Neuronal stem cell (in vitro differentiated cells): Measurements from ENCODE around the gene SFTA2.
"Not testable (repeated sequence)": the region's sequence is repeated elsewhere in the genome, so short reads cannot be mapped to it uniquely, and the experiment has no call there.

Source experiments
- DNase-seq: peaks from one replicate; pipeline ENCODE4 v3.0.0-alpha.2; 2013; ENCODE audit warnings: low spot score
- H2AFZ ChIP-seq: one replicate; pipeline ENCODE4 v1.6.1; 2013; ENCODE audit warnings: mild to moderate bottlenecking, low read length, inconsistent platforms
- H2AK5ac ChIP-seq: 2 replicates; pipeline ENCODE4 v1.6.1; 2013; ENCODE audit warnings: low read depth, mild to moderate bottlenecking, inconsistent platforms, low read length, moderate library complexity, mixed read lengths
- H2BK120ac ChIP-seq: 2 replicates; pipeline ENCODE4 v1.6.1; 2013; ENCODE audit warnings: low read depth, mild to moderate bottlenecking, inconsistent platforms, low read length, moderate library complexity, mixed read lengths
- H2BK12ac ChIP-seq: one replicate; pipeline ENCODE4 v1.6.1; 2013; ENCODE audit warnings: low read length, inconsistent platforms
- H2BK15ac ChIP-seq: 2 replicates; pipeline ENCODE4 v1.6.1; 2013; ENCODE audit warnings: mild to moderate bottlenecking, low read length, inconsistent platforms, mixed read lengths
- H2BK5ac ChIP-seq: one replicate; pipeline ENCODE4 v1.6.1; 2013; ENCODE audit warnings: inconsistent platforms, mild to moderate bottlenecking, low read length, moderate library complexity
- H3K14ac ChIP-seq: one replicate; pipeline ENCODE4 v1.6.1; 2013; ENCODE audit warnings: low read length, inconsistent platforms
- H3K18ac ChIP-seq: 2 replicates; pipeline ENCODE4 v1.6.1; 2013; ENCODE audit warnings: low read length, inconsistent platforms
- H3K23ac ChIP-seq: 2 replicates; pipeline ENCODE4 v1.6.1; 2013; ENCODE audit warnings: low read depth, mild to moderate bottlenecking, mixed read lengths, low read length, inconsistent platforms; ENCODE audit not compliant: poor library complexity
- H3K27ac ChIP-seq: replicated peaks from 3 replicates; pipeline ENCODE4 v1.5.1; 2013; ENCODE audit warnings: low read length, inconsistent platforms
- H3K27me3 ChIP-seq, 3 experiments: 2 replicates each; pipeline ENCODE4 v1.6.1; 2013; ENCODE audit warnings: low read length in 3 of 3, mild to moderate bottlenecking in 2 of 3, inconsistent platforms in 1 of 3, low read depth in 1 of 3, mixed read lengths in 1 of 3, moderate library complexity in 1 of 3; ENCODE audit not compliant: control insufficient read depth in 3 of 3, insufficient read depth in 3 of 3
- H3K36me3 ChIP-seq, 2 donors: replicated peaks in 1 of 2; 2 replicates each; pipeline ENCODE4 v1.6.1; 2013; ENCODE audit warnings: low read length in 2 of 2; ENCODE audit not compliant: control insufficient read depth in 2 of 2, insufficient read depth in 2 of 2
- H3K4ac ChIP-seq: 2 replicates; pipeline ENCODE4 v1.6.1; 2013; ENCODE audit warnings: inconsistent platforms, mild to moderate bottlenecking, low read length, moderate library complexity
- H3K4me1 ChIP-seq, 2 donors: 1 replicate in 1 of 2; 2 replicates in 1 of 2; pipeline ENCODE4 v1.6.1; 2013; ENCODE audit warnings: low read length in 2 of 2, low read depth in 1 of 2; ENCODE audit not compliant: control insufficient read depth in 2 of 2, insufficient read depth in 1 of 2
- H3K4me2 ChIP-seq: one replicate; pipeline ENCODE4 v1.6.1; 2013; ENCODE audit warnings: mild to moderate bottlenecking, low read length, inconsistent platforms; ENCODE audit not compliant: insufficient read depth, poor library complexity, severe bottlenecking
- H3K4me3 ChIP-seq, 2 donors: 2 replicates each; pipeline ENCODE4 v1.5.1; 2013; ENCODE audit warnings: low read length in 2 of 2, mild to moderate bottlenecking in 2 of 2, inconsistent platforms in 1 of 2, moderate library complexity in 1 of 2
- H3K79me1 ChIP-seq: one replicate; pipeline ENCODE4 v1.6.1; 2013; ENCODE audit warnings: low read depth, mild to moderate bottlenecking, inconsistent platforms, low read length, moderate library complexity
- H3K9ac ChIP-seq: one replicate; pipeline ENCODE4 v1.6.1; 2013; ENCODE audit warnings: mild to moderate bottlenecking, low read depth, low read length, inconsistent platforms; ENCODE audit not compliant: poor library complexity
- H3K9me3 ChIP-seq, 2 donors: replicated peaks in 1 of 2; 2 replicates each; pipeline versions ENCODE3 to v1.6.1; 2013; ENCODE audit warnings: low read length in 2 of 2, mild to moderate bottlenecking in 2 of 2, inconsistent platforms in 1 of 2, low read depth in 1 of 2, mixed read lengths in 1 of 2, moderate library complexity in 1 of 2; ENCODE audit not compliant: control insufficient read depth in 2 of 2, insufficient read depth in 1 of 2
- H4K8ac ChIP-seq: one replicate; pipeline ENCODE4 v1.6.1; 2013; ENCODE audit warnings: low read depth, mild to moderate bottlenecking, inconsistent platforms, low read length, moderate library complexity
- H4K91ac ChIP-seq: one replicate; pipeline ENCODE4 v1.6.1; 2013; ENCODE audit warnings: low read length, low read depth, mild to moderate bottlenecking, inconsistent platforms; ENCODE audit not compliant: poor library complexity
- WGBS, 2 donors: extraction: QIAGEN DNeasy Blood & Tissue Kit; methylation state at CpG; one replicate each; pipeline ENCODE4 v1.1.7; 2013; ENCODE audit warnings: missing lambda C conversion rate in 2 of 2, mixed read lengths in 1 of 2; ENCODE audit not compliant: insufficient read length in 2 of 2, insufficient replicate concordance in 1 of 2; ENCODE audit errors: extremely low coverage in 2 of 2; 5-methylcytosine and 5-hydroxymethylcytosine counted together

Gene SFTA2

DNA sequence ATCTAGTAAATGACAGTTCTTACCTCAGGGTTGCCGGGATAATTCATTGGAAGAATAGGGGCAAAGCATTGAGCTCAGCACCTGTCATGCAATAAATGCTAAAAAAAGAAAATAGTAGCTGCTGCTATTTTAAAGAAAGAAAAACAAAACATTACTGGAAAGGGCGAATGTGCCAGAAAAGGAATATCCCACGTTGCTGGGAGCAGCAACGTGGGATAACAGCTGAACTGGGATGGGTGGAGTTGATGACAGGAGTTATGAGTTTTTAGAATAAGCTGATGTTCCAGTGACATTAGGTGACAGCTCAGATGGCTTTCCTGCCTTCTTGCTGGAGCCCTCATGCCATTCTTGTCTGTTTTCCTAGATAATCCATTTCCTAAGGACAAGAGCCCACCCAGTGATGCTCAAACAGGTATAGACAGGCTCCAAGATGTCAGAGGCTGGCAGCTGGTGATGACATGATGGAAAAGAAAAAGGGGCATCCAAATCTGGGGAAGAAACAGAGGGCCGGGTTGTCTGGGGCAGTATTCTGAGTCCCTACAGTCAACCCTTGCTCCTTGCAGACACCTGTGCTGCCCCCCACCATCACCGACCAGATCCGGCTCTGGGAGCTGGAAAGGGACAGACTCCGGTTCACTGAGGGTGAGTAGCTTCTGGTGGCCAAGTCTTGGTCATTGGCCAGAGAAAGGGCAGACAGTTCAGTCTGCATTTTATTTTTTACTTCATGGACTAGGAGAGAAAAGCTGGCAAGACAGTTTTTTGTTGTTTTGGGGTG lies 19.0 kb downstream of the SFTA2 start:
- peaks cover 8% of the 10 kb centered on the region for H3K79me1 ChIP-seq
- no peak overlapping the region for H2AK5ac ChIP-seq
- H3K4ac ChIP-seq, result no peak overlapping the region
- H3K23ac ChIP-seq, result no peak overlapping the region
- no peak overlapping the region for H3K4me3 ChIP-seq
- H2BK120ac ChIP-seq, result no peak overlapping the region
- no peak overlapping the region for H4K91ac ChIP-seq
- no peak overlapping the region for H4K8ac ChIP-seq
- no peak overlapping the region for H2BK5ac ChIP-seq
- WGBS, 2 donors, result no CpG with 5 or more reads among the region's 8 CpGs
- H3K4me2 ChIP-seq, result no peak overlapping the region
- no peak overlapping the region for H3K18ac ChIP-seq
- no peak overlapping the region for H3K9ac ChIP-seq
- no peak overlapping the region for H3K27ac ChIP-seq
- H2AFZ ChIP-seq, result no peak overlapping the region
- no peaks in the 10 kb centered on the region for H3K9me3 ChIP-seq
- peaks cover 10 to 18% of the 10 kb centered on the region in 2 donors for H3K4me1 ChIP-seq
- no peaks in the 10 kb centered on the region for H3K27me3 ChIP-seq
- H2BK15ac ChIP-seq, result no peak overlapping the region
- peaks cover 38 to 67% of the 10 kb centered on the region in 2 donors for H3K36me3 ChIP-seq
- DNase-seq, result no peak
- no peak overlapping the region for H2BK12ac ChIP-seq
- H3K14ac ChIP-seq, result no peak overlapping the region

DNA sequence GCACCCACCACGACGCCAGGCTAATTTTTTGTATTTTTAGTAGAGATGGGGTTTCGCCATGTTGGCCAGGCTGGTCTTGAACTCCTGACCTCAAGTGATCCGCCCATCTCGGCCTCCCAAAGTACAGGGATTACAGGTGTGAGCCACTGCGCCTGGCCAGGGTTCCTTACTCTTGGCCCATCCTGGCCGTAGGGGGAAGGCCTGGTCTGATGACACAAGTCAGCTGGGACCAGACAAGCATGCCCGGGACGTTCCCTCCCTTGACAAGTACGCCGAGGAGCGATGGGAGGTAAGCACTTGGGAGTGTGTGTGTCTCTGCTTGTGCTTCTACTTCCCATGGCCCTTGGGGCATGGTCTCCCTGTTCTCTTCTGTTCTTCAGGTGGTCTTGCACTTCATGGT lies 21.5 kb downstream of the SFTA2 start:
- H3K79me1 ChIP-seq, H2AFZ ChIP-seq, H2BK12ac ChIP-seq, H3K18ac ChIP-seq, DNase-seq, H2BK5ac ChIP-seq, H2BK15ac ChIP-seq, H3K9me3 ChIP-seq, H3K9ac ChIP-seq, H3K23ac ChIP-seq, H3K4me3 ChIP-seq, H3K14ac ChIP-seq, H3K4me2 ChIP-seq, H3K4ac ChIP-seq, H3K27ac ChIP-seq, H2BK120ac ChIP-seq, H3K27me3 ChIP-seq, H2AK5ac ChIP-seq, H4K8ac ChIP-seq, H4K91ac ChIP-seq: not testable (repeated sequence)
- H3K4me1 ChIP-seq, result peaks cover 10 to 17% of the 10 kb centered on the region in 2 donors
- no CpG with 5 or more reads among the region's 12 CpGs for WGBS, 2 donors
- peaks cover 30 to 43% of the 10 kb centered on the region in 2 donors for H3K36me3 ChIP-seq

DNA sequence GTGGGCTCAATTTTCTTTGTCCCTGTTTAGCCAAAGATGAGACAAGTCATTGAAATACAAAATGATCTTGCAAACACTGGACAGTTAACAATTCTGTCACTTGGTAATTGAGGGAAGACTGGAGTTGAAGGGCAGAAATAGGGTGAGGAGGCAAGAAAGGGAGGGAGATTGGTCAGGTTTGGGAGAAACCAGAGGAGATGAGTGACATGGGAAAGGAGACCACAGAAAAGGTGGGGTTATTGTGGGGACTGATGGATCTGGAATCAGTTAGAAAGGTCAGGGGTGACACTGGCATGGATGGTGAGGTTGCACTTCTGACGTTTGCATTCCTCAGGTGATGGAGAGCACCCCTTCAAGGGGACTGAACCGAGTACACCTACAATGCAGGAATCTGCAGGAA lies 23.3 kb downstream of the SFTA2 start:
- no peak overlapping the region for H2AK5ac ChIP-seq
- no peak for DNase-seq
- H3K27ac ChIP-seq, result no peak overlapping the region
- H3K18ac ChIP-seq, result no peak overlapping the region
- peaks cover 27 to 43% of the 10 kb centered on the region in 2 donors for H3K36me3 ChIP-seq
- H3K23ac ChIP-seq, result no peak overlapping the region
- H3K4me1 ChIP-seq, result peaks cover 5 to 8% of the 10 kb centered on the region in 2 donors
- no peak overlapping the region for H2BK5ac ChIP-seq
- H2BK15ac ChIP-seq, result no peak overlapping the region
- no CpG with 5 or more reads among the region's 2 CpGs for WGBS, 2 donors
- H3K9ac ChIP-seq, result peak overlapping the region; percentile 95
- no peaks in the 10 kb centered on the region for H3K27me3 ChIP-seq
- H3K9me3 ChIP-seq, result no peaks in the 10 kb centered on the region
- H3K4me3 ChIP-seq, result peak overlapping the region; percentile 90 to 93
- H4K8ac ChIP-seq, result no peak overlapping the region
- peaks cover 8% of the 10 kb centered on the region for H3K79me1 ChIP-seq
- H3K14ac ChIP-seq, result no peak overlapping the region
- H3K4ac ChIP-seq, result no peak overlapping the region
- no peak overlapping the region for H2BK12ac ChIP-seq
- H2BK120ac ChIP-seq, result no peak overlapping the region
- no peak overlapping the region for H4K91ac ChIP-seq
- peak overlapping the region; percentile 68 for H3K4me2 ChIP-seq
- peak overlapping the region; percentile 91 for H2AFZ ChIP-seq

DNA sequence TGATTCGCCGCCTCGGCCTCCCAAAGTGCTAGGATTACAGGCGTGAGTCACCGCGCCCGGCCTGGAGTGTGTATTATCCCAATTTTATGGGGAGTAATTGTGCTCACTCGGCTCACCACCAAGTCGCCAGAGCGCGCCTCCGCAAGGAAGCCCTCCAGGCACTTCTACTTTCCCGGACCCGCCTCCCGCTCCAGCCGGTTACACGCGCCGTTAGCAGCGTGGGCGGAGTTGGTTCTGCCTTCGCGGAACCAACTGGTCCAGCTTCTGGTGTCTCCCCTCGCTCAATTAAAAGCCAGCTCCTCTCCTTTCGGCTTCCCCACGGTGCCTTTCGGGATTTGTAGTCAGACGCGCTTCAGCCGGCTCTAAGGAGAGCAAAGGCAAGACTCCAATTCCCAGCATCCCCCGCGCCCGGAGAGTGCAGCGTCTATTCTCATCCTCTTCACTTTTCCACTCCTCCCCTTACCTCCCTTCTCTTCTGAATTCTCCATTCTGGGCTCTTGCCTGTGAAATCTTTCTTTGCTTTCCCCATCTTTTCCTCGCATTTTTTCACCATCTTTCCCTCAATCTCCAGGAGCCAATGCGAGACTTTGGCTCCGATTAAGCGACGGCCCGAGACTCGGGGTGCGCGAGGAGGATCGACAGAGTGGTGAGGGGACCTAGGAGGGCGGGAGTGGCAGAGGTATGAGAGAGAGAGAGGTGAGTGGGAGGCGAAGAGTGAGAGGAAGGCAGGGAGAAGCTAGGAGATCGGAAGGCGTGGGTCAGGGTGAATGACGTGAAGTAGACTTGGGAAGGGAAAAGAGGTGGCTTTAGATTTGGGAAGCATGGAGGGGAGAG lies 24.0 kb downstream of the SFTA2 start, which contains the start of gene GTF2H4:
Gene GTF2H4 (plus strand): TSS at position 450 of the 834 bp plus-strand sequence.
- no peaks in the 10 kb centered on the region for H3K27me3 ChIP-seq
- no peak within 1 kb of the TSS for H2AK5ac ChIP-seq
- H3K9me3 ChIP-seq, result no peaks in the 10 kb centered on the region
- H3K4me2 ChIP-seq, result peak within 1 kb of the TSS; percentile 68
- no peak within 1 kb of the TSS for H3K4ac ChIP-seq
- no peak within 1 kb of the TSS for H2BK5ac ChIP-seq
- H3K79me1 ChIP-seq, result peaks cover 8% of the 10 kb centered on the region
- peak within 1 kb of the TSS; percentile 91 for H2AFZ ChIP-seq
- H3K4me1 ChIP-seq, result peaks cover 5 to 7% of the 10 kb centered on the region in 2 donors
- H3K4me3 ChIP-seq, result peak within 1 kb of the TSS; percentile 90 to 93
- H3K18ac ChIP-seq, result peak within 1 kb of the TSS; percentile 48
- H2BK120ac ChIP-seq, result no peak within 1 kb of the TSS
- WGBS, 2 donors, result no CpG with 5 or more reads among the region's 49 CpGs
- no peak within 1 kb of the TSS for H2BK12ac ChIP-seq
- no peak within 1 kb of the TSS for H3K14ac ChIP-seq
- H4K91ac ChIP-seq, result no peak within 1 kb of the TSS
- no peak within 1 kb of the TSS for H2BK15ac ChIP-seq
- no peak within 1 kb of the TSS for H3K27ac ChIP-seq
- peak; percentile 93 for DNase-seq
- H4K8ac ChIP-seq, result no peak within 1 kb of the TSS
- H3K9ac ChIP-seq, result peak within 1 kb of the TSS; percentile 95
- H3K36me3 ChIP-seq, result peaks cover 23 to 39% of the 10 kb centered on the region in 2 donors
- no peak within 1 kb of the TSS for H3K23ac ChIP-seq
